Loucy (cell line): ENCODE results near the gene HSPB9.

Source experiments
- CTCF ChIP-seq: fragments of 200-600 bp; sonication (generic); conservative IDR thresholded peaks from 2 replicates; pipeline ENCODE4 v1.5.1; 2014; ENCODE audit warnings: mild to moderate bottlenecking, antibody characterized with exemption, low read length
- EZH2phosphoT487 ChIP-seq: fragments of 200-600 bp; IDR thresholded peaks from 2 replicates; pipeline ENCODE4 v1.6.1; 2018; ENCODE audit warnings: antibody characterized with exemption, mild to moderate bottlenecking, moderate library complexity, borderline replicate concordance

- no peak for TF ChIP-seq CTCF
- no peak for TF ChIP-seq EZH2phosphoT487
Observed at GRCh38 chr17:42079541-42079940, 43.1 kb upstream of the HSPB9 start.
